H1 (cell line): Measurements from ENCODE around the gene HOXC5. TPM values are rescaled to one million over a fixed set of nuclear protein-coding genes. Genes with fewer than 3 reads are reported as not detected.

Experiments
- CTCF ChIA-PET: fragments of 300-600 bp; sonication (Branson Sonifier 250); formaldehyde crosslinking; loops from one replicate; lab custom pipeline; 2021; ENCODE audit not compliant: partially characterized antibody; lab: Charles Lee
- POLR2A ChIA-PET: fragments of 300-600 bp; sonication (Branson Sonifier 250); formaldehyde crosslinking; loops from one replicate; lab custom pipeline; 2021; ENCODE audit warnings: inconsistent platforms; ENCODE audit not compliant: partially characterized antibody; lab: Charles Lee
- DNase-seq, 2 experiments: peaks; one replicate each; pipeline versions ENCODE4 v3.0.0 to v3.0.0-alpha.2; 2010 to 2022; ENCODE audit warnings: low spot score in 2 of 2, low read depth in 1 of 2, mixed read lengths in 1 of 2
- FAIRE-seq: peaks from 2 replicates; lab custom pipeline; 2011; peaks lifted over from hg19 to GRCh38; lab: Jason Lieb, UNC
- H2AFZ ChIP-seq: 2 replicates; pipeline ENCODE4 v1.8.1; 2012; ENCODE audit warnings: low read length, inconsistent platforms
- H2AK5ac ChIP-seq: 2 replicates; pipeline ENCODE4 v1.6.1; 2013; ENCODE audit warnings: low read depth, low read length
- H2BK120ac ChIP-seq: replicated peaks from 2 replicates; pipeline ENCODE3; 2013; ENCODE audit warnings: low read depth, low read length, inconsistent platforms
- H2BK12ac ChIP-seq: 2 replicates; pipeline ENCODE4 v1.6.1; 2013; ENCODE audit warnings: low read depth, low read length
- H2BK15ac ChIP-seq: 2 replicates; pipeline ENCODE4 v1.6.1; 2013; ENCODE audit warnings: low read length
- H2BK20ac ChIP-seq: 2 replicates; pipeline ENCODE4 v1.6.1; 2013; ENCODE audit warnings: low read length
- H2BK5ac ChIP-seq: 2 replicates; pipeline ENCODE4 v1.6.1; 2013; ENCODE audit warnings: low read depth, low read length
- H3K14ac ChIP-seq: 2 replicates; pipeline ENCODE4 v1.6.1; 2013; ENCODE audit warnings: inconsistent platforms; ENCODE audit not compliant: insufficient read length
- H3K18ac ChIP-seq: 2 replicates; pipeline ENCODE4 v1.6.1; 2013; ENCODE audit warnings: low read length; ENCODE audit errors: extremely low read depth
- H3K23ac ChIP-seq: 2 replicates; pipeline ENCODE4 v1.6.1; 2013; ENCODE audit warnings: inconsistent platforms; ENCODE audit not compliant: insufficient read length
- H3K23me2 ChIP-seq: 2 replicates; pipeline ENCODE4 v1.6.1; 2013; ENCODE audit warnings: low read depth, low read length
- H3K27ac ChIP-seq: 2 replicates; pipeline ENCODE4 v1.6.1; 2011; ENCODE audit warnings: low read depth, low read length, inconsistent platforms
- H3K27me3 ChIP-seq, 4 experiments: replicated peaks in 1 of 4; 1 replicate in 1 of 4; 2 replicates in 3 of 4; pipeline versions ENCODE4 v1.6.1 to v1.8.1; 2011 to 2013; ENCODE audit warnings: low read length in 3 of 4, mild to moderate bottlenecking in 3 of 4, inconsistent platforms in 2 of 4, mixed read lengths in 2 of 4, moderate library complexity in 1 of 4; ENCODE audit not compliant: control insufficient read depth in 3 of 4, insufficient read depth in 3 of 4; ENCODE audit errors: extremely low read depth in 1 of 4
- H3K36me3 ChIP-seq, 4 experiments: 2 replicates each; pipeline versions ENCODE4 v1.6.1 to v1.8.1; 2011 to 2013; ENCODE audit warnings: mild to moderate bottlenecking in 4 of 4, low read length in 3 of 4, moderate library complexity in 2 of 4, control low read depth in 1 of 4, inconsistent platforms in 1 of 4; ENCODE audit not compliant: insufficient read depth in 4 of 4, control insufficient read depth in 2 of 4
- H3K4ac ChIP-seq: replicated peaks from 2 replicates; pipeline ENCODE3; 2013; ENCODE audit warnings: low read length, low read depth, mixed read lengths, inconsistent platforms; ENCODE audit not compliant: insufficient read length
- H3K4me1 ChIP-seq, 4 experiments: replicated peaks in 1 of 4; 1 replicate in 1 of 4; 2 replicates in 3 of 4; pipeline versions ENCODE4 v1.6.1 to v1.8.1; 2011 to 2013; ENCODE audit warnings: low read length in 3 of 4, inconsistent platforms in 2 of 4, mixed read lengths in 1 of 4; ENCODE audit not compliant: insufficient read depth in 4 of 4, control insufficient read depth in 3 of 4
- H3K4me2 ChIP-seq, 2 experiments: 2 replicates each; pipeline versions ENCODE4 v1.6.1 to v1.8.1; 2011 to 2013; ENCODE audit warnings: low read depth in 2 of 2, low read length in 2 of 2, control low read depth in 1 of 2, inconsistent platforms in 1 of 2, mild to moderate bottlenecking in 1 of 2; ENCODE audit not compliant: insufficient read depth in 1 of 2
- H3K4me3 ChIP-seq, 4 experiments: fragments of 200-600, 300-600 bp in 1 of 4; sonication (generic), shearing (Covaris generic), sonication (Bioruptor Twin) in 1 of 4; 2 replicates each; pipeline versions ENCODE4 v1.5.1 to v1.8.1; 2011 to 2016; ENCODE audit warnings: low read length in 4 of 4, low read depth in 3 of 4, control low read depth in 2 of 4, inconsistent platforms in 2 of 4, mild to moderate bottlenecking in 2 of 4, mixed read lengths in 1 of 4, moderate library complexity in 1 of 4; ENCODE audit not compliant: insufficient read depth in 2 of 4; ENCODE audit errors: extremely low read depth in 1 of 4
- H3K56ac ChIP-seq: replicated peaks from 2 replicates; pipeline ENCODE3; 2013; ENCODE audit warnings: low read depth, mild to moderate bottlenecking, mixed read lengths, low read length, inconsistent platforms; ENCODE audit not compliant: insufficient read length
- H3K79me1 ChIP-seq: 2 replicates; pipeline ENCODE4 v1.6.1; 2013; ENCODE audit warnings: low read depth, low read length, control low read depth
- H3K79me2 ChIP-seq, 2 experiments: 2 replicates each; pipeline versions ENCODE4 v1.6.1 to v1.8.1; 2012 to 2013; ENCODE audit warnings: low read length in 2 of 2, mild to moderate bottlenecking in 2 of 2, inconsistent platforms in 1 of 2; ENCODE audit not compliant: insufficient read depth in 2 of 2, control insufficient read depth in 1 of 2
- H3K9ac ChIP-seq, 4 experiments: replicated peaks in 1 of 4; 1 replicate in 1 of 4; 2 replicates in 3 of 4; pipeline versions ENCODE4 v1.6.1 to v1.8.1; 2011 to 2013; ENCODE audit warnings: low read depth in 3 of 4, low read length in 3 of 4, control low read depth in 2 of 4, mild to moderate bottlenecking in 2 of 4, moderate library complexity in 2 of 4, inconsistent platforms in 1 of 4; ENCODE audit errors: extremely low read depth in 1 of 4
- H3K9me3 ChIP-seq, 2 experiments: 2 replicates each; pipeline versions ENCODE4 v1.6.1 to v1.8.1; 2012 to 2013; ENCODE audit warnings: mild to moderate bottlenecking in 2 of 2, moderate library complexity in 2 of 2, control low read depth in 1 of 2, inconsistent platforms in 1 of 2, low read depth in 1 of 2, low read length in 1 of 2, mixed read lengths in 1 of 2; ENCODE audit not compliant: insufficient read depth in 2 of 2
- H4K20me1 ChIP-seq, 2 experiments: replicated peaks in 1 of 2; 2 replicates each; pipeline versions ENCODE3 to v1.8.1; 2011 to 2013; ENCODE audit warnings: inconsistent platforms in 2 of 2, low read length in 2 of 2, mild to moderate bottlenecking in 1 of 2; ENCODE audit not compliant: insufficient read depth in 2 of 2, control insufficient read depth in 1 of 2
- H4K5ac ChIP-seq: 2 replicates; pipeline ENCODE4 v1.6.1; 2013; ENCODE audit warnings: low read length, low read depth, mixed read lengths, inconsistent platforms; ENCODE audit not compliant: insufficient read length
- H4K8ac ChIP-seq: 2 replicates; pipeline ENCODE4 v1.8.0; 2013; ENCODE audit warnings: mild to moderate bottlenecking, moderate library complexity, low read length, inconsistent platforms; ENCODE audit not compliant: insufficient read depth; ENCODE audit errors: extremely low read depth
- H4K91ac ChIP-seq: replicated peaks from 2 replicates; pipeline ENCODE3; 2013; ENCODE audit warnings: low read length, mixed read lengths, inconsistent platforms; ENCODE audit not compliant: insufficient read length
- CTCF ChIP-seq, 3 experiments: IDR thresholded peaks; 1 replicate in 2 of 3; 2 replicates in 1 of 3; pipeline versions ENCODE4 v1.5.1 to v1.6.1; 2011; ENCODE audit warnings: low read length in 3 of 3, mild to moderate bottlenecking in 3 of 3, inconsistent platforms in 2 of 3, low read depth in 1 of 3, moderate library complexity in 1 of 3; ENCODE audit not compliant: insufficient read depth in 1 of 3; ENCODE audit errors: control extremely low read depth in 1 of 3
- EZH2 ChIP-seq: fragments of 200-600 bp; sonication (generic); IDR thresholded peaks from 2 replicates; pipeline ENCODE4 v1.7.1; 2012; ENCODE audit warnings: low read depth, mild to moderate bottlenecking, moderate library complexity, low read length, inconsistent platforms; ENCODE audit not compliant: severe bottlenecking
- HDAC6 ChIP-seq: IDR thresholded peaks from one replicate; pipeline ENCODE4 v1.7.1; 2012; ENCODE audit warnings: low read depth, mild to moderate bottlenecking, inconsistent platforms, low read length, moderate library complexity
- NANOG ChIP-seq: IDR thresholded peaks from 2 replicates; pipeline ENCODE4 v1.6.1; 2011; ENCODE audit warnings: low read length, low read depth, mild to moderate bottlenecking, inconsistent platforms; ENCODE audit not compliant: insufficient read depth, poor library complexity, severe bottlenecking
- RNF2 ChIP-seq: fragments of 200-900, 300-1000 bp; sonication (generic); IDR thresholded peaks from 2 replicates; pipeline ENCODE4 v1.7.1; 2016; ENCODE audit warnings: borderline replicate concordance, low read depth, mild to moderate bottlenecking, antibody characterized with exemption, low read length; ENCODE audit not compliant: poor library complexity, severe bottlenecking; ENCODE audit errors: missing control alignments
- SUZ12 ChIP-seq: fragments of 200-600 bp; sonication (generic); IDR thresholded peaks from 2 replicates; pipeline ENCODE4 v1.6.1; 2012; ENCODE audit warnings: mild to moderate bottlenecking, inconsistent platforms, low read length, moderate library complexity, mixed read lengths
- WGBS, 2 experiments: shearing (Covaris generic) in 1 of 2; methylation state at CpG; one replicate each; pipeline versions ENCODE4 v1.1.6 to v1.1.7; 2013 to 2015; ENCODE audit warnings: low lambda C conversion rate in 2 of 2, mixed read lengths in 2 of 2, inconsistent platforms in 1 of 2, low coverage in 1 of 2, missing lambda C conversion rate in 1 of 2; ENCODE audit not compliant: insufficient replicate concordance in 2 of 2, insufficient coverage in 1 of 2, insufficient read length in 1 of 2; ENCODE audit errors: extremely low coverage in 1 of 2, missing lambda C conversion rate in 1 of 2; 5-methylcytosine and 5-hydroxymethylcytosine counted together
- polyA plus RNA-seq, 7 experiments: library from polyadenylated mRNA; depleted of rRNA in 3 of 7; stranded (reverse) in 5 of 7; unstranded in 2 of 7; fragments of >200 nt in 5 of 7; fragments of 200-250 nt in 2 of 7; gene quantifications; 1 replicate in 5 of 7; 2 replicates in 1 of 7; 4 replicates in 1 of 7; pipeline versions ENCODE4 v1.2.1 to v1.2.3, GENCODE V29; 2011 to 2013; ENCODE audit warnings: missing spikeins in 2 of 7, mixed read lengths in 2 of 7
- total RNA-seq: library from RNA; stranded (reverse); fragmentation: NEBNext Ultra II Directional; extraction: Animal tissue kit (Norgen Biotek cat#: 25700); gene quantifications from 2 replicates; pipeline ENCODE4 v1.2.1, GENCODE V29; 2021

The HOXC5 gene
- total and polyA plus RNA-seq, 2 of the 8 experiments (the other 6 are each of a cell fraction or from before 2014, with no cell fraction given) = not detected

- TF ChIP-seq RNF2 = peak; percentile 67
- peak in 1 of 3 experiments; percentile 8; a peak in 1 of 4 replicates for TF ChIP-seq CTCF (IDR thresholded peaks at IDR 0.05; ENCODE audit: control extremely low read depth in 1 of 3, insufficient read depth in 1 of 3, low read depth in 1 of 3, low read length in 3 of 3)
- TF ChIP-seq SUZ12 = peak; percentile 69
- TF ChIP-seq EZH2 = peak; percentile 40
- TF ChIP-seq NANOG = no peak
- TF ChIP-seq HDAC6 = no peak
- TF ChIP-seq, all 59 proteins: peak for 4
- H3K27ac ChIP-seq = no peak overlapping the region
Observed at GRCh38 chr12:54012631-54013409, 20.0 kb upstream of the HOXC5 start.

More at GRCh38 chr12:54012631-54013409, 20.0 kb upstream of the HOXC5 start:
- peaks cover 93 to 100% (median 99%) of the 10 kb centered on the region in 4 experiments for H3K27me3 ChIP-seq
- no peak overlapping the region for H3K56ac ChIP-seq
- H4K8ac ChIP-seq = no peak overlapping the region
- no peak overlapping the region for H3K4me3 ChIP-seq
- WGBS, 2 experiments = 19% methylated on average over 6 of the region's 6 CpGs; no CpG with 5 or more reads in 1 of the 2 experiments
- no peak overlapping the region for H3K14ac ChIP-seq
- H2BK120ac ChIP-seq = no peak overlapping the region
- H2AFZ ChIP-seq = no peak overlapping the region
- no peak overlapping the region for H3K18ac ChIP-seq
- H3K4me1 ChIP-seq = peaks cover 0 to 9% (median 0%) of the 10 kb centered on the region in 4 experiments; a peak in 3 of 7 replicates
- no peak for DNase-seq
- H3K4ac ChIP-seq = no peak overlapping the region
- no peak overlapping the region for H3K9ac ChIP-seq
- H4K20me1 ChIP-seq = peaks cover 4 to 44% of the 10 kb centered on the region in 2 experiments
- H3K79me1 ChIP-seq = no peaks in the 10 kb centered on the region
- H3K9me3 ChIP-seq = no peaks in the 10 kb centered on the region
- ChIA-PET CTCF (interaction anchor here (0.8 to 2.9 kb wide), 12 partner anchors 9 to 195 kb away, joined by 3 to 12 read pairs (median 4); no protein-coding TSS in a partner anchor), POLR2A (no interaction called here)
- H3K23ac ChIP-seq = no peak overlapping the region
- H3K36me3 ChIP-seq = no peaks in the 10 kb centered on the region
- H4K91ac ChIP-seq = no peak overlapping the region
- H3K23me2 ChIP-seq = no peaks in the 10 kb centered on the region; the same call in 1 of the 2 replicates
- no peak for FAIRE-seq
- no peak overlapping the region for H4K5ac ChIP-seq
- H2BK5ac ChIP-seq = no peak overlapping the region
- H2BK20ac ChIP-seq = no peak overlapping the region
- H2BK15ac ChIP-seq = no peak overlapping the region
- H2AK5ac ChIP-seq = no peak overlapping the region
- no peaks in the 10 kb centered on the region for H3K79me2 ChIP-seq
- H3K4me2 ChIP-seq = no peak overlapping the region
- peak overlapping the region; percentile 29; the same call in 1 of the 2 replicates for H2BK12ac ChIP-seq
